ENCODE measurements around the gene OTUD7B.
A peak's percentile ranks its signal among the peaks of the same experiment; 100 is the strongest.

OTUD7B gene

DNA sequence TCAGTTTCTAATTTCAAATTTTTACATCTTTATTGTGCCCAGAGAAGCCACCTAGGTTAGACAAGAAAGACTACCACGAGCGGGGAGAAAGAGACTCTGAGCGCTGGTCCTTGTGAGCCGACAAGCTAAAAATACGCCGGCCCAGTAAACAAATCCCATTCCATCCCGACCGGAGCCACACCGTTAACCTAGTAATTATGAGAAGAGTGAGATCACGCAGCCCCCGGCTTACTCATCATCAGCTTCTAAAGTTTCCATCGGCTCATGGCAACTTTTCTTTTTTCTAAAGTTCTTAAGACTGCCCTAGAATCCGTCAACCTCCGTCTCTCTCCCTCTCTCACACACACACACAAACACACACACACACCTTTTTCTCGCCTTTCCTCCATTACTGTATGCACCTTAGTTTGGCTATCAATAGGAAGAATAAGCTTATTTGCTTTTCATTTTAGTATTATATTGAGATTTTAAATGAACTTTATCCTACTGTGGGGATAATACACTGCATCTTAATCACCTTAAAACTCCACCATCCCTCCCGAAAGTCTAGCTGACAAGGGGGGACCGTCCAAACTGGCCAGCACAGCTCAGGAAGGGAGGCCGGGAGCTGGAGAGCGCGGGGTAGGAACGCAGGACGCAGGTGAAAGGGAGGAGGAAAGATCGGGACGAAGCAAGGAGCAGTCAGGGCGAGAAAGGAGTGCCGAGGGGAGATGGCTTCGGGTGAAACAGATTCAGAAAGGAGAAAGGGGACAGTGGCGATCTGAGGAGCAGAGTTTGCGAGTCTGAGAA, 728 bp downstream of the OTUD7B start:
- peak overlapping the region; percentile 96 for H3K27ac Mint-ChIP-seq
- peaks cover 52% of the 10 kb centered on the region for H3K4me1 Mint-ChIP-seq
- no peaks in the 10 kb centered on the region for H3K27me3 Mint-ChIP-seq (ENCODE audit: low read depth, poor library complexity)
- H3K9me3 Mint-ChIP-seq = no peaks in the 10 kb centered on the region
- peaks cover 21% of the 10 kb centered on the region for H3K36me3 Mint-ChIP-seq (ENCODE audit: low read depth)
- TF ChIP-seq, protein P1, sequence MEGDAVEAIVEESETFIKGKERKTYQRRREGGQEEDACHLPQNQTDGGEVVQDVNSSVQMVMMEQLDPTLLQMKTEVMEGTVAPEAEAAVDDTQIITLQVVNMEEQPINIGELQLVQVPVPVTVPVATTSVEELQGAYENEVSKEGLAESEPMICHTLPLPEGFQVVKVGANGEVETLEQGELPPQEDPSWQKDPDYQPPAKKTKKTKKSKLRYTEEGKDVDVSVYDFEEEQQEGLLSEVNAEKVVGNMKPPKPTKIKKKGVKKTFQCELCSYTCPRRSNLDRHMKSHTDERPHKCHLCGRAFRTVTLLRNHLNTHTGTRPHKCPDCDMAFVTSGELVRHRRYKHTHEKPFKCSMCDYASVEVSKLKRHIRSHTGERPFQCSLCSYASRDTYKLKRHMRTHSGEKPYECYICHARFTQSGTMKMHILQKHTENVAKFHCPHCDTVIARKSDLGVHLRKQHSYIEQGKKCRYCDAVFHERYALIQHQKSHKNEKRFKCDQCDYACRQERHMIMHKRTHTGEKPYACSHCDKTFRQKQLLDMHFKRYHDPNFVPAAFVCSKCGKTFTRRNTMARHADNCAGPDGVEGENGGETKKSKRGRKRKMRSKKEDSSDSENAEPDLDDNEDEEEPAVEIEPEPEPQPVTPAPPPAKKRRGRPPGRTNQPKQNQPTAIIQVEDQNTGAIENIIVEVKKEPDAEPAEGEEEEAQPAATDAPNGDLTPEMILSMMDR (IDR thresholded peaks at IDR 0.05) = no peak
- DNase-seq = peak; percentile 35
- H3K4me3 Mint-ChIP-seq = peak overlapping the region; percentile 93

GRCh38 chr1:150008699-150009098, 1.8 kb downstream of the OTUD7B start:
- H3K4me1 Mint-ChIP-seq = peaks cover 52% of the 10 kb centered on the region
- H3K4me3 Mint-ChIP-seq = peak overlapping the region; percentile 93
- H3K9me3 Mint-ChIP-seq = no peaks in the 10 kb centered on the region
- no peak overlapping the region for H3K27ac Mint-ChIP-seq
- no peaks in the 10 kb centered on the region for H3K27me3 Mint-ChIP-seq (ENCODE audit: low read depth, poor library complexity)
- no peak for DNase-seq
- TF ChIP-seq, protein P1 (IDR thresholded peaks at IDR 0.05) = no peak
- peaks cover 32% of the 10 kb centered on the region for H3K36me3 Mint-ChIP-seq (ENCODE audit: low read depth)

- H3K4me1 Mint-ChIP-seq = peaks cover 40% of the 10 kb centered on the region
- no peaks in the 10 kb centered on the region for H3K9me3 Mint-ChIP-seq
- DNase-seq = no peak
- peak overlapping the region; percentile 22 for H3K27ac Mint-ChIP-seq
- no peaks in the 10 kb centered on the region for H3K27me3 Mint-ChIP-seq (ENCODE audit: low read depth, poor library complexity)
- peak overlapping the region; percentile 93 for H3K4me3 Mint-ChIP-seq
- TF ChIP-seq, protein P1 (IDR thresholded peaks at IDR 0.05) = no peak
- H3K36me3 Mint-ChIP-seq (ENCODE audit: low read depth) = peaks cover 39% of the 10 kb centered on the region
Observed at GRCh38 chr1:150006881-150007421, 3.6 kb downstream of the OTUD7B start.

GRCh38 chr1:150005606-150006005, 4.9 kb downstream of the OTUD7B start:
- Mint-ChIP-seq H3K4me1 (peaks cover 36% of the 10 kb centered on the region), H3K27ac (no peak overlapping the region), H3K9me3 (no peaks in the 10 kb centered on the region), H3K4me3 (no peak overlapping the region), H3K36me3 (ENCODE audit: low read depth) (peaks cover 39% of the 10 kb centered on the region), H3K27me3 (ENCODE audit: low read depth, poor library complexity) (no peaks in the 10 kb centered on the region)
- no peak for DNase-seq
- TF ChIP-seq, protein P1 (IDR thresholded peaks at IDR 0.05) = no peak

- H3K4me1 Mint-ChIP-seq = peaks cover 28% of the 10 kb centered on the region
- H3K27ac Mint-ChIP-seq = peak overlapping the region; percentile 74
- DNase-seq = no peak
- H3K27me3 Mint-ChIP-seq (ENCODE audit: low read depth, poor library complexity) = no peaks in the 10 kb centered on the region
- TF ChIP-seq, protein P1 (IDR thresholded peaks at IDR 0.05) = no peak
- H3K36me3 Mint-ChIP-seq (ENCODE audit: low read depth) = peaks cover 53% of the 10 kb centered on the region
- H3K4me3 Mint-ChIP-seq = no peak overlapping the region
- no peaks in the 10 kb centered on the region for H3K9me3 Mint-ChIP-seq
Observed at GRCh38 chr1:150003801-150004200, 6.7 kb downstream of the OTUD7B start.

DNA sequence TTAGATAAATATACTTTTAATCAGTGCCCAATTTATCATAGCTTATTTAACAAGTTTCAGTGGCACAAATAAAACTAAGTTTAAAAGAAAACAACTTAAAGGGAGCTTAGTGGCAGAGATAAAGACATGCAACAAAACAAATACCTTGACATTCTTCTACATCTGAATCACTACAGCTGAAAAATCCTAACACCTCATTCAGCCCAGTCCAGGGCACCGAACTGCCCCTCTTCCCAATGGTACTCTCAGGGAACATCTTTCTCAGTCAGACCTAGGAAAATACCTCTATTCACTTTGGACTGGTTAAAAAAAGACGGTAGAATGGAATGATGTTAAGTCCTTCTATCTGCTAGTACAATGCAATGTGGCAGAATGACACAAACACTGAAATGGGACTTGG, 8.3 kb downstream of the OTUD7B start:
- Mint-ChIP-seq H3K27ac (no peak overlapping the region), H3K27me3 (ENCODE audit: low read depth, poor library complexity) (no peaks in the 10 kb centered on the region), H3K9me3 (no peaks in the 10 kb centered on the region), H3K36me3 (ENCODE audit: low read depth) (peaks cover 50% of the 10 kb centered on the region), H3K4me1 (peaks cover 12% of the 10 kb centered on the region), H3K4me3 (no peak overlapping the region)
- TF ChIP-seq, protein P1 (IDR thresholded peaks at IDR 0.05) = no peak
- no peak for DNase-seq
